ENCODE measurements around the gene C1orf94.

DNA sequence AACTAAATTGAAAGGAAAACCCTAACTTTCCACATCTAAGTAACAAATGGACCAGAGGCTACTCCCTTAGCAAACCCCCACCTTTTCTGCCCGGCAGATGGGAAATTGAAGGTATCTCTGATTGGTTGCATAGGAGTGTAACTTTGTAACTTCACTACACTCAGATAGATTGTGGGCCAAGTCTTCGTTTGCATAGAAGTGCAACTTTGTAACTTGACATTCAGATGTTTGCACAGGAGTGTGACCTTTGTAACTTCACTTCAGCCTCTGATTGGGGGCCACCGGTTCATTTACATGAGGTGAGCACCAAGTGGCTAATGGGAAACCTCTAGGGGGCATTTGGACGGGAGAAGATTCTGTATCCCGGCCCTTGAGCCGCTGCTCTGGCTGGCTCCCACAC, 59.4 kb downstream of the C1orf94 start:
- TF ChIP-seq EZH2 (IDR thresholded peaks at IDR 0.05; ENCODE audit: borderline replicate concordance, low read length): no peak
- TF ChIP-seq, protein P1, sequence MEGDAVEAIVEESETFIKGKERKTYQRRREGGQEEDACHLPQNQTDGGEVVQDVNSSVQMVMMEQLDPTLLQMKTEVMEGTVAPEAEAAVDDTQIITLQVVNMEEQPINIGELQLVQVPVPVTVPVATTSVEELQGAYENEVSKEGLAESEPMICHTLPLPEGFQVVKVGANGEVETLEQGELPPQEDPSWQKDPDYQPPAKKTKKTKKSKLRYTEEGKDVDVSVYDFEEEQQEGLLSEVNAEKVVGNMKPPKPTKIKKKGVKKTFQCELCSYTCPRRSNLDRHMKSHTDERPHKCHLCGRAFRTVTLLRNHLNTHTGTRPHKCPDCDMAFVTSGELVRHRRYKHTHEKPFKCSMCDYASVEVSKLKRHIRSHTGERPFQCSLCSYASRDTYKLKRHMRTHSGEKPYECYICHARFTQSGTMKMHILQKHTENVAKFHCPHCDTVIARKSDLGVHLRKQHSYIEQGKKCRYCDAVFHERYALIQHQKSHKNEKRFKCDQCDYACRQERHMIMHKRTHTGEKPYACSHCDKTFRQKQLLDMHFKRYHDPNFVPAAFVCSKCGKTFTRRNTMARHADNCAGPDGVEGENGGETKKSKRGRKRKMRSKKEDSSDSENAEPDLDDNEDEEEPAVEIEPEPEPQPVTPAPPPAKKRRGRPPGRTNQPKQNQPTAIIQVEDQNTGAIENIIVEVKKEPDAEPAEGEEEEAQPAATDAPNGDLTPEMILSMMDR (conservative IDR thresholded peaks at IDR 0.05 in 1 of 2, IDR thresholded peaks at IDR 0.05 in 1 of 2; ENCODE audit: extremely low read depth in 1 of 2, insufficient read depth in 1 of 2, low read depth in 1 of 2, low read length in 2 of 2): no peak

All from mammary epithelial cell (primary cell).